SU-DHL-6 (cell line): ENCODE data around the gene CREB1.

Experiments
- CTCF ChIP-seq: fragments of 200-600 bp; sonication (generic); IDR thresholded peaks from one replicate; pipeline ENCODE4 v1.5.1; 2017; ENCODE audit warnings: antibody characterized with exemption, mild to moderate bottlenecking, low read length, moderate library complexity; ENCODE audit not compliant: insufficient read depth, poor library complexity, severe bottlenecking
- EZH2phosphoT487 ChIP-seq: fragments of 200-600 bp; sonication (generic), shearing (Covaris generic); conservative IDR thresholded peaks from 2 replicates; pipeline ENCODE4 v1.6.1; 2018; ENCODE audit warnings: mild to moderate bottlenecking, antibody characterized with exemption, low read length, moderate library complexity, mixed read lengths

GRCh38 chr2:207529330-207530159 is at the start of gene CREB1:
- TF ChIP-seq CTCF (no peak), EZH2phosphoT487 (no peak)
